ENCODE measurements around the gene PPP1R37.

The PPP1R37 gene

GRCh38 chr19:45152504-45153338, 59.7 kb downstream of the PPP1R37 start:
- peak; percentile 42 for DNase-seq (ENCODE audit: low spot score)

GRCh38 chr19:45153339-45154063, 60.5 kb downstream of the PPP1R37 start:
- no peak for DNase-seq (ENCODE audit: low spot score)

- DNase-seq (ENCODE audit: low spot score) = peak; percentile 74
These were observed 61.3 kb downstream of the PPP1R37 start for GRCh38 chr19:45154064-45154827.

- DNase-seq (ENCODE audit: low spot score) = no peak
These were observed 63.1 kb downstream of the PPP1R37 start for GRCh38 chr19:45156011-45156630.

- DNase-seq (ENCODE audit: low spot score) = no peak
These were observed 63.8 kb downstream of the PPP1R37 start for GRCh38 chr19:45156751-45157150.

GRCh38 chr19:45158503-45159209, 65.7 kb downstream of the PPP1R37 start:
- DNase-seq (ENCODE audit: low spot score) = no peak

- no peak for DNase-seq (ENCODE audit: low spot score)
These were observed 66.4 kb downstream of the PPP1R37 start for GRCh38 chr19:45159210-45159970.

GRCh38 chr19:45159971-45160324, 67.0 kb downstream of the PPP1R37 start:
- DNase-seq (ENCODE audit: low spot score) = no peak

GRCh38 chr19:45160870-45161737, 68.1 kb downstream of the PPP1R37 start, which contains the start of gene NKPD1:
Gene NKPD1, minus strand, starts transcription at chr19:45160982. Its CDS starts 832 bp downstream, at chr19:45160150.
- DNase-seq (ENCODE audit: low spot score) = no peak

GRCh38 chr19:45161738-45162607, 69.0 kb downstream of the PPP1R37 start:
- DNase-seq (ENCODE audit: low spot score) = peak; percentile 39

- DNase-seq (ENCODE audit: low spot score) = no peak
These were observed 69.7 kb downstream of the PPP1R37 start for GRCh38 chr19:45162608-45163143.

- DNase-seq (ENCODE audit: low spot score) = no peak
These were observed 70.2 kb downstream of the PPP1R37 start for GRCh38 chr19:45163156-45163555.

GRCh38 chr19:45163751-45164460, 70.9 kb downstream of the PPP1R37 start:
- no peak for DNase-seq (ENCODE audit: low spot score)

GRCh38 chr19:45164577-45165335, 71.8 kb downstream of the PPP1R37 start:
- DNase-seq (ENCODE audit: low spot score) = peak; percentile 77

GRCh38 chr19:45166723-45167252, 73.8 kb downstream of the PPP1R37 start:
- no peak for DNase-seq (ENCODE audit: low spot score)

- DNase-seq (ENCODE audit: low spot score) = no peak
These were observed 75.9 kb downstream of the PPP1R37 start for GRCh38 chr19:45168767-45169351.

Data from kidney tubule cell (primary cell).